ENCODE data around the gene XRCC4. TPM values are rescaled to one million over a fixed set of nuclear protein-coding genes. Genes with fewer than 3 reads are reported as not detected.

The XRCC4 gene
- total and polyA plus RNA-seq, 2 of the 13 experiments (the other 11 are each of a cell fraction or from before 2014, with no cell fraction given), result 2.8 to 12.6 TPM

DNA sequence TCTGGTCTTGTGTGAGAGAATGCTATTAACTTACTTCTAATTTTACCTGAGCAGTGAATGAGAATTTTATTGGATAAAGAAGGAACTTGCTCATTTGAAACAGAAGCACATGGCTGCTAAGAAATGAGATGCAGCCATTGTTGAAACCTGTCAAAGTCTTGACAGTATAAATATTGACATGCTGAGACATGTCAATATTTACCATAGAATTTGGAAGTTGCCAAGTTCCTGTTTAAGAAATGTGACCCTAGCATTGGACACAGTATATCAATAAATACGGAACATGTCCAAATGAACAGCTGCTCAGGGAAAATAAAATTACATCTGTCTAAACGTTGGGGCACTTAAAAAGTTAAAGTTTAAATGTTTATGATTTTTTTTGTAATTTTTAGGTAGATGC, 7.8 kb downstream of the XRCC4 start (continued):
- TF ChIP-seq ZNF761 (CRISPR knock-in tag; conservative IDR thresholded peaks at IDR 0.05) (no peak), CBX2 (IDR thresholded peaks at IDR 0.05; ENCODE audit: low read depth, low read length) (no peak), CBX2 (CRISPR knock-in tag; IDR thresholded peaks at IDR 0.05; ENCODE audit: low read depth) (no peak), HMG20B (CRISPR knock-in tag; conservative IDR thresholded peaks at IDR 0.05) (peak; percentile 71; the same call in 1 of the 2 replicates), IRF2 (CRISPR knock-in tag; IDR thresholded peaks at IDR 0.05) (peak; percentile 78; the same call in 1 of the 2 replicates), HNF4G (IDR thresholded peaks at IDR 0.05; ENCODE audit: borderline replicate concordance, low read depth, low read length) (no peak), HNF4G (CRISPR knock-in tag; IDR thresholded peaks at IDR 0.05; ENCODE audit: borderline replicate concordance, low read depth) (no peak), PTBP1 (IDR thresholded peaks at IDR 0.05; ENCODE audit: low read depth, low read length, poor library complexity, severe bottlenecking) (no peak), MXD4 (CRISPR knock-in tag; IDR thresholded peaks at IDR 0.05) (peak; percentile 55; the same call in 1 of the 2 replicates), HHEX (CRISPR knock-in tag; IDR thresholded peaks at IDR 0.05) (peak; percentile 90), TIGD3 (CRISPR knock-in tag; IDR thresholded peaks at IDR 0.05; ENCODE audit: borderline replicate concordance) (no peak), FOXP4 (CRISPR knock-in tag; IDR thresholded peaks at IDR 0.05) (peak; percentile 89), PHF8 (CRISPR knock-in tag; IDR thresholded peaks at IDR 0.05) (no peak), ATF1 (CRISPR knock-in tag; IDR thresholded peaks at IDR 0.05) (no peak; the same call in 1 of the 2 replicates), ZNF879 (CRISPR knock-in tag; IDR thresholded peaks at IDR 0.05) (no peak), XBP1 (CRISPR knock-in tag; IDR thresholded peaks at IDR 0.05) (no peak), ZNF737 (CRISPR knock-in tag; IDR thresholded peaks at IDR 0.05; ENCODE audit: borderline replicate concordance) (no peak), SNRNP70 (IDR thresholded peaks at IDR 0.05; ENCODE audit: low read depth, low read length) (no peak), HDAC1 (CRISPR knock-in tag; IDR thresholded peaks at IDR 0.05) (peak; percentile 80)
- TF ChIP-seq, protein P1, sequence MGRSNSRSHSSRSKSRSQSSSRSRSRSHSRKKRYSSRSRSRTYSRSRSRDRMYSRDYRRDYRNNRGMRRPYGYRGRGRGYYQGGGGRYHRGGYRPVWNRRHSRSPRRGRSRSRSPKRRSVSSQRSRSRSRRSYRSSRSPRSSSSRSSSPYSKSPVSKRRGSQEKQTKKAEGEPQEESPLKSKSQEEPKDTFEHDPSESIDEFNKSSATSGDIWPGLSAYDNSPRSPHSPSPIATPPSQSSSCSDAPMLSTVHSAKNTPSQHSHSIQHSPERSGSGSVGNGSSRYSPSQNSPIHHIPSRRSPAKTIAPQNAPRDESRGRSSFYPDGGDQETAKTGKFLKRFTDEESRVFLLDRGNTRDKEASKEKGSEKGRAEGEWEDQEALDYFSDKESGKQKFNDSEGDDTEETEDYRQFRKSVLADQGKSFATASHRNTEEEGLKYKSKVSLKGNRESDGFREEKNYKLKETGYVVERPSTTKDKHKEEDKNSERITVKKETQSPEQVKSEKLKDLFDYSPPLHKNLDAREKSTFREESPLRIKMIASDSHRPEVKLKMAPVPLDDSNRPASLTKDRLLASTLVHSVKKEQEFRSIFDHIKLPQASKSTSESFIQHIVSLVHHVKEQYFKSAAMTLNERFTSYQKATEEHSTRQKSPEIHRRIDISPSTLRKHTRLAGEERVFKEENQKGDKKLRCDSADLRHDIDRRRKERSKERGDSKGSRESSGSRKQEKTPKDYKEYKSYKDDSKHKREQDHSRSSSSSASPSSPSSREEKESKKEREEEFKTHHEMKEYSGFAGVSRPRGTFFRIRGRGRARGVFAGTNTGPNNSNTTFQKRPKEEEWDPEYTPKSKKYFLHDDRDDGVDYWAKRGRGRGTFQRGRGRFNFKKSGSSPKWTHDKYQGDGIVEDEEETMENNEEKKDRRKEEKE (IDR thresholded peaks at IDR 0.05), result no peak
- TF ChIP-seq, protein P2, sequence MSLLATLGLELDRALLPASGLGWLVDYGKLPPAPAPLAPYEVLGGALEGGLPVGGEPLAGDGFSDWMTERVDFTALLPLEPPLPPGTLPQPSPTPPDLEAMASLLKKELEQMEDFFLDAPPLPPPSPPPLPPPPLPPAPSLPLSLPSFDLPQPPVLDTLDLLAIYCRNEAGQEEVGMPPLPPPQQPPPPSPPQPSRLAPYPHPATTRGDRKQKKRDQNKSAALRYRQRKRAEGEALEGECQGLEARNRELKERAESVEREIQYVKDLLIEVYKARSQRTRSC (CRISPR knock-in tag; IDR thresholded peaks at IDR 0.05; ENCODE audit: low read depth), result no peak
- TF ChIP-seq, protein P3, sequence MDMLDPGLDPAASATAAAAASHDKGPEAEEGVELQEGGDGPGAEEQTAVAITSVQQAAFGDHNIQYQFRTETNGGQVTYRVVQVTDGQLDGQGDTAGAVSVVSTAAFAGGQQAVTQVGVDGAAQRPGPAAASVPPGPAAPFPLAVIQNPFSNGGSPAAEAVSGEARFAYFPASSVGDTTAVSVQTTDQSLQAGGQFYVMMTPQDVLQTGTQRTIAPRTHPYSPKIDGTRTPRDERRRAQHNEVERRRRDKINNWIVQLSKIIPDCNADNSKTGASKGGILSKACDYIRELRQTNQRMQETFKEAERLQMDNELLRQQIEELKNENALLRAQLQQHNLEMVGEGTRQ (IDR thresholded peaks at IDR 0.05; ENCODE audit: low read depth, low read length), result no peak
- TF ChIP-seq, protein P3 (CRISPR knock-in tag; IDR thresholded peaks at IDR 0.05; ENCODE audit: borderline replicate concordance), result no peak
